COLO829 (cell line): ENCODE measurements around the gene UBTD2.
"Not testable (repeated sequence)": the region's sequence is repeated elsewhere in the genome, so short reads cannot be mapped to it uniquely, and the experiment has no call there.

Source experiments
- DNase-seq: peaks from one replicate; pipeline ENCODE4 v3.0.0; 2012; ENCODE audit warnings: low spot score

The UBTD2 gene

GRCh38 chr5:172251419-172251818 is 32.1 kb downstream of the UBTD2 start:
- DNase-seq, result no peak

- no peak for DNase-seq
Observed at GRCh38 chr5:172248637-172249036, 34.9 kb downstream of the UBTD2 start.

- no peak for DNase-seq
Observed at GRCh38 chr5:172245703-172246125, 37.9 kb downstream of the UBTD2 start.

GRCh38 chr5:172245046-172245445 is 38.5 kb downstream of the UBTD2 start:
- no peak for DNase-seq

- no peak for DNase-seq
Observed at GRCh38 chr5:172243302-172243701, 40.3 kb downstream of the UBTD2 start.

GRCh38 chr5:172238334-172238733 is 45.2 kb downstream of the UBTD2 start:
- no peak for DNase-seq

- DNase-seq, result no peak
Observed at GRCh38 chr5:172235827-172236736, 47.5 kb downstream of the UBTD2 start.

- DNase-seq, result no peak
Observed at GRCh38 chr5:172235132-172235780, 48.3 kb downstream of the UBTD2 start.

GRCh38 chr5:172234031-172234430 is 49.5 kb downstream of the UBTD2 start:
- DNase-seq, result no peak

GRCh38 chr5:172229904-172230303 is 53.7 kb downstream of the UBTD2 start:
- no peak for DNase-seq

GRCh38 chr5:172224996-172225395 is 58.6 kb downstream of the UBTD2 start:
- DNase-seq, result no peak

GRCh38 chr5:172223901-172224873 is 59.4 kb downstream of the UBTD2 start:
- DNase-seq, result no peak

- no peak for DNase-seq
Observed at GRCh38 chr5:172219296-172219695, 64.3 kb downstream of the UBTD2 start.

- DNase-seq, result no peak
Observed at GRCh38 chr5:172216345-172216744, 67.2 kb downstream of the UBTD2 start.

- no peak for DNase-seq
Observed at GRCh38 chr5:172213126-172213525, 70.4 kb downstream of the UBTD2 start.

- no peak for DNase-seq
Observed at GRCh38 chr5:172211676-172212075, 71.9 kb downstream of the UBTD2 start.

- DNase-seq, result no peak
Observed at GRCh38 chr5:172209714-172210113, 73.8 kb downstream of the UBTD2 start.

GRCh38 chr5:172207511-172207910 is 76.1 kb downstream of the UBTD2 start:
- no peak for DNase-seq

GRCh38 chr5:172205984-172206383 is 77.6 kb downstream of the UBTD2 start:
- not testable (repeated sequence) for DNase-seq

GRCh38 chr5:172200476-172200875 is 83.1 kb downstream of the UBTD2 start:
- DNase-seq, result no peak

- DNase-seq, result no peak
Observed at GRCh38 chr5:172199446-172199845, 84.1 kb downstream of the UBTD2 start.

- not testable (repeated sequence) for DNase-seq
Observed at GRCh38 chr5:172197775-172198174, 85.8 kb downstream of the UBTD2 start.
